Trophoblast cell (in vitro differentiated cells and primary cell): ENCODE results near the gene PNPLA5.

Experiments
- DNase-seq, 2 donors: peaks; one replicate each; pipeline ENCODE4 v3.0.0-alpha.2; 2016
- H2AFZ ChIP-seq: 2 replicates; pipeline ENCODE4 v1.6.1; 2013; ENCODE audit warnings: low read length, moderate library complexity, mild to moderate bottlenecking; ENCODE audit not compliant: insufficient read depth, poor library complexity
- H2AK5ac ChIP-seq: 2 replicates; pipeline ENCODE4 v1.6.1; 2013; ENCODE audit warnings: mild to moderate bottlenecking, low read length
- H2BK120ac ChIP-seq: 2 replicates; pipeline ENCODE4 v1.6.1; 2013; ENCODE audit warnings: low read length, mild to moderate bottlenecking, moderate library complexity; ENCODE audit not compliant: insufficient read depth, poor library complexity
- H2BK12ac ChIP-seq: 2 replicates; pipeline ENCODE4 v1.6.1; 2013; ENCODE audit warnings: mild to moderate bottlenecking, low read length, moderate library complexity
- H2BK5ac ChIP-seq: 2 replicates; pipeline ENCODE4 v1.6.1; 2013; ENCODE audit warnings: low read length, low read depth, moderate library complexity, mild to moderate bottlenecking; ENCODE audit not compliant: poor library complexity
- H3K14ac ChIP-seq: 2 replicates; pipeline ENCODE4 v1.6.1; 2013; ENCODE audit warnings: mild to moderate bottlenecking, low read length
- H3K18ac ChIP-seq: 2 replicates; pipeline ENCODE4 v1.6.1; 2013; ENCODE audit warnings: mild to moderate bottlenecking, low read length
- H3K23ac ChIP-seq: 2 replicates; pipeline ENCODE4 v1.6.1; 2013; ENCODE audit warnings: low read length
- H3K27ac ChIP-seq: 2 replicates; pipeline ENCODE4 v1.5.1; 2013; ENCODE audit warnings: low read depth, mild to moderate bottlenecking, inconsistent platforms, low read length, moderate library complexity
- H3K27me3 ChIP-seq: 2 replicates; pipeline ENCODE4 v1.6.1; 2013; ENCODE audit warnings: inconsistent platforms, mild to moderate bottlenecking, low read length, moderate library complexity; ENCODE audit not compliant: insufficient read depth
- H3K36me3 ChIP-seq, 2 experiments: 1 replicate in 1 of 2; 2 replicates in 1 of 2; pipeline ENCODE4 v1.6.1; 2013; ENCODE audit warnings: low read length in 2 of 2, mild to moderate bottlenecking in 2 of 2, moderate library complexity in 1 of 2; ENCODE audit not compliant: insufficient read depth in 2 of 2, control insufficient read depth in 1 of 2
- H3K4ac ChIP-seq: 2 replicates; pipeline ENCODE4 v1.6.1; 2013; ENCODE audit warnings: low read depth, mild to moderate bottlenecking, low read length, moderate library complexity
- H3K4me1 ChIP-seq, 2 experiments: 1 replicate in 1 of 2; 2 replicates in 1 of 2; pipeline ENCODE4 v1.6.1; 2013; ENCODE audit warnings: low read length in 2 of 2, mild to moderate bottlenecking in 2 of 2, moderate library complexity in 1 of 2; ENCODE audit not compliant: insufficient read depth in 2 of 2, control insufficient read depth in 1 of 2
- H3K4me2 ChIP-seq: 2 replicates; pipeline ENCODE4 v1.6.1; 2013; ENCODE audit warnings: inconsistent platforms, mild to moderate bottlenecking, low read length, moderate library complexity
- H3K4me3 ChIP-seq: 2 replicates; pipeline ENCODE4 v1.5.1; 2013; ENCODE audit warnings: mild to moderate bottlenecking, low read depth, low read length, inconsistent platforms
- H3K79me1 ChIP-seq: one replicate; pipeline ENCODE4 v1.6.1; 2013; ENCODE audit warnings: low read length
- H3K79me2 ChIP-seq: 2 replicates; pipeline ENCODE4 v1.6.1; 2013; ENCODE audit warnings: low read length, mild to moderate bottlenecking; ENCODE audit not compliant: control insufficient read depth, insufficient read depth, poor library complexity
- H3K9ac ChIP-seq: 2 replicates; pipeline ENCODE4 v1.6.1; 2013; ENCODE audit warnings: mild to moderate bottlenecking, low read length
- H3K9me3 ChIP-seq: 2 replicates; pipeline ENCODE4 v1.6.1; 2013; ENCODE audit warnings: low read depth, mild to moderate bottlenecking, control low read depth, inconsistent platforms, low read length; ENCODE audit not compliant: insufficient read depth
- H4K12ac ChIP-seq: 2 replicates; pipeline ENCODE4 v1.6.1; 2013; ENCODE audit warnings: low read depth, mild to moderate bottlenecking, low read length, moderate library complexity
- H4K8ac ChIP-seq: 2 replicates; pipeline ENCODE4 v1.6.1; 2013; ENCODE audit warnings: low read depth, mild to moderate bottlenecking, low read length, moderate library complexity
- H4K91ac ChIP-seq: one replicate; pipeline ENCODE4 v1.6.1; 2013; ENCODE audit warnings: low read depth, mild to moderate bottlenecking, low read length, moderate library complexity
- WGBS: extraction: QIAGEN DNeasy Blood & Tissue Kit; methylation state at CpG from one replicate; pipeline ENCODE4 v1.1.7; 2013; ENCODE audit warnings: missing lambda C conversion rate; ENCODE audit not compliant: insufficient read length, insufficient coverage; ENCODE audit errors: extremely low coverage; 5-methylcytosine and 5-hydroxymethylcytosine counted together

PNPLA5 gene

DNA sequence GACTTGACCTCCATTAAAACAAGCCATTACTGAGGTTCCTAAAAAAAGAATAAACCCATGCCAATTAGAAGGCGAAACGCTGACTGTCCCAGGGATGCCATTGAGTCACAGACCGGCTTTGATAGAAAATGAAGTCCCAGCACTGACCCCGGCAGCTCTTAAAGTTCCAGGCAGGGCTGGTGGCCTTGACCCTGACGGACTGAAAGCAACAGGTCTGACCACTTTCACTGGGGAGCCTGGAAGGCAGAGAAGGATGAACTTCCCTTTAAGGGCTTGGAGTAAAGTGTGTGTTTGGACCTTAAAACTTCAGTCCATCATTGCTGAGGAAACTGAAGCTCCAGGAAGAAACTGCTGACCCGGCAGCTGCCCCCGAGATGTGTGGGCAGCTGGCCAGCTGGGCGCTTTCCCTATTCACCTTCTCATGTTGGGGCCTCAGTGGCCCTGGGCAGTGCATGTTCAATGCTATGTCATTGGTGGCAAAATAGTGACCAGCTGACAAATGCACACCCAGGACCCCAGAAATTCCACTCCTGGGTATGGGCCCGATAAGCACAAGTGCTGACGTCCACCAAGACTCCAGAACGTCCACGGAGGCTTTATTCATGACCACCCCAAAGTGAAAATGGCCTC, 60.8 kb downstream of the PNPLA5 start:
- Histone ChIP-seq H3K23ac (no peak overlapping the region), H3K9me3 (peaks cover 2% of the 10 kb centered on the region), H2BK12ac (no peak overlapping the region), H4K12ac (no peak overlapping the region), H3K9ac (no peak overlapping the region), H3K27ac (no peak overlapping the region), H2AFZ (no peak overlapping the region), H2AK5ac (no peak overlapping the region), H3K4me1 (no peaks in the 10 kb centered on the region), H3K4ac (no peak overlapping the region), H3K79me1 (no peaks in the 10 kb centered on the region), H3K18ac (no peak overlapping the region), H2BK5ac (no peak overlapping the region), H3K4me2 (no peak overlapping the region), H2BK120ac (no peak overlapping the region), H3K79me2 (no peaks in the 10 kb centered on the region), H3K36me3 (no peaks in the 10 kb centered on the region), H3K4me3 (no peak overlapping the region), H3K14ac (no peak overlapping the region), H3K27me3 (no peaks in the 10 kb centered on the region), H4K8ac (no peak overlapping the region), H4K91ac (no peak overlapping the region)
- no peak for DNase-seq
- WGBS, result no CpG with 5 or more reads among the region's 12 CpGs

DNA sequence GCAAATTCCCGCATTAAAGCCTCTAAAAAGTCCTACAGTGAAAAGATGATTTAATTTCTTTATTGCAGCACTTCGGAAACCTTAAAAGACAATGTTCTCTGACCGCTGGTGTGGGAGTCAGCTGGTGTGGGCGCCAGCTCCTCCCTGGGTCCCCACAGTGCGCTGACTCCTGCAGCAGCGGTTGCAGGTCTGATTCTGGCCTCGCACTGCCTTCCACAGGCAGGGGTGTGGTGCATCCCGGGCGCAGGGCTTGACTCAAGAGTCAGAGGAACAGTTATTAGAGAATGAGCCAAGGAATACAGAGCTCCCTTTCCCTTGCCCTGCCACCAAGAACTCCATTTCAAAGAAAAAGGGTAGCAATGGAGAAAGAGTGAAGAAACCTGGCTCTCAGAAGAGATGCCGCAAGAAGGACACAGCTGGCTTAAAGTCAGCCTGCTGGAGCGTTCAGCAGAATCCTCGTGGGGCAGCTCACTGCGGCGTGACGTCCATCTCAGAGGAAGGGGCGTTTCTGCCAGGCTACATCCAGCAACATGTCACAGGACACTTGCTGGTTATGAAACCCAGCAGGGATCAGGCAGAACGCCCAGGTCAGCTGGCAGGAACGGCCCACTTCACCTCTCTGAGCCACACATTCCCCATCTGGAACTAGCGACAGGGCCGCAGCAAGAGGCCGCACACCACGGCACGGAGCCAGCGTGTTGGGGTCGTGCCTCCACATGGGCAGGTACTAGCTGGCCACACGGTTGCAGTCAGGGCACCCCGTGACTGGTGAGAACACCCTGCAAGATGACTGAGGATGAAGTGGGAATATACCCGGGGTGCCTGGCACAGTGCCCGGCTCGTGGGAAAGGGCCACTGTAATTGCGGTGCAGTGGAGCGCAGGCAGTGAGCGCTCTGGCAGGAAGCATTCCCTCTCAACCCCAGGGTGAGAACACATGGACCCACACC, 61.6 kb downstream of the PNPLA5 start:
- Histone ChIP-seq H4K8ac (no peak overlapping the region), H3K79me1 (no peaks in the 10 kb centered on the region), H3K14ac (no peak overlapping the region), H3K27me3 (no peaks in the 10 kb centered on the region), H3K23ac (no peak overlapping the region), H3K4me1 (no peaks in the 10 kb centered on the region), H3K4ac (no peak overlapping the region), H3K9me3 (peaks cover 2% of the 10 kb centered on the region), H2BK120ac (no peak overlapping the region), H4K12ac (no peak overlapping the region), H2AFZ (no peak overlapping the region), H3K27ac (no peak overlapping the region), H3K4me2 (no peak overlapping the region), H4K91ac (no peak overlapping the region), H3K36me3 (no peaks in the 10 kb centered on the region), H3K9ac (no peak overlapping the region), H3K18ac (no peak overlapping the region), H3K4me3 (no peak overlapping the region), H2AK5ac (no peak overlapping the region), H2BK5ac (no peak overlapping the region), H2BK12ac (no peak overlapping the region), H3K79me2 (no peaks in the 10 kb centered on the region)
- no CpG with 5 or more reads among the region's 33 CpGs for WGBS
- DNase-seq, result no peak
